ENCODE measurements around the gene CERS3.

DNA sequence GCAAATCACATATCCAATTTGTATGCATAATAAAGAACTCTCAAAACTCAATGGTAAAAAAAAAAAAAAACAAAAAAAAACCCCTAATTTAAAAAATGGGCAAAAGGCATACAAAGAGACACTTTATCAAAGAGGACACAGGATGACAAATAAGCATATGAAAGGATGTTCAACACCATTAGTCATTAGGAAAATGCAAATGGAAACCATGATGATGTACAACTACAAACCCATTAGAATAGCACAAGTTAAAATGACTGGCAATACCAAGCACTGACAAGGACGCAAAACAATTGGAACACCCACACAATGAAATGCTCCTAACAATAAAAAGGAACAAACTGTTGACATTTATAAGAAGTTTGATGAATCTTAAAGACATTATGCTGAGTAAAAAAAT, 123.6 kb downstream of the CERS3 start:
- TF ChIP-seq, protein P1, sequence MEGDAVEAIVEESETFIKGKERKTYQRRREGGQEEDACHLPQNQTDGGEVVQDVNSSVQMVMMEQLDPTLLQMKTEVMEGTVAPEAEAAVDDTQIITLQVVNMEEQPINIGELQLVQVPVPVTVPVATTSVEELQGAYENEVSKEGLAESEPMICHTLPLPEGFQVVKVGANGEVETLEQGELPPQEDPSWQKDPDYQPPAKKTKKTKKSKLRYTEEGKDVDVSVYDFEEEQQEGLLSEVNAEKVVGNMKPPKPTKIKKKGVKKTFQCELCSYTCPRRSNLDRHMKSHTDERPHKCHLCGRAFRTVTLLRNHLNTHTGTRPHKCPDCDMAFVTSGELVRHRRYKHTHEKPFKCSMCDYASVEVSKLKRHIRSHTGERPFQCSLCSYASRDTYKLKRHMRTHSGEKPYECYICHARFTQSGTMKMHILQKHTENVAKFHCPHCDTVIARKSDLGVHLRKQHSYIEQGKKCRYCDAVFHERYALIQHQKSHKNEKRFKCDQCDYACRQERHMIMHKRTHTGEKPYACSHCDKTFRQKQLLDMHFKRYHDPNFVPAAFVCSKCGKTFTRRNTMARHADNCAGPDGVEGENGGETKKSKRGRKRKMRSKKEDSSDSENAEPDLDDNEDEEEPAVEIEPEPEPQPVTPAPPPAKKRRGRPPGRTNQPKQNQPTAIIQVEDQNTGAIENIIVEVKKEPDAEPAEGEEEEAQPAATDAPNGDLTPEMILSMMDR (IDR thresholded peaks at IDR 0.05), result no peak
- TF ChIP-seq POLR2A (IDR thresholded peaks at IDR 0.05), result no peak
